ENCODE measurements around the gene LHFPL3.

GRCh38 chr7:104922182-104923009, 594.0 kb downstream of the LHFPL3 start:
- no peak for TF ChIP-seq ZNF318 (IDR thresholded peaks at IDR 0.05; ENCODE audit: borderline replicate concordance in 1 of 2, low read depth in 1 of 2)
- no peak for TF ChIP-seq CTCF (IDR thresholded peaks at IDR 0.05 in 2 of 3, conservative IDR thresholded peaks at IDR 0.05 in 1 of 3; ENCODE audit: insufficient read depth in 2 of 3, low read depth in 1 of 3, low read length in 3 of 3)
- no peak for TF ChIP-seq POLR2A (conservative IDR thresholded peaks at IDR 0.05)
- no peak for TF ChIP-seq ZNF134 (CRISPR knock-in tag; conservative IDR thresholded peaks at IDR 0.05)
- no peak for TF ChIP-seq FOSL1 (tag; conservative IDR thresholded peaks at IDR 0.05)

Measured in K562 (cell line).